ENCODE measurements around the gene SCUBE2. TPM values are rescaled to one million over a fixed set of nuclear protein-coding genes. Genes with fewer than 3 reads are reported as not detected.
A peak's percentile ranks its signal among the peaks of the same experiment; 100 is the strongest.

SCUBE2 gene
- total RNA-seq, 4 donors from 2014 or later = 0.78 to 13.1 (median 5.0) TPM

GRCh38 chr11:9046481-9046880, 44.9 kb downstream of the SCUBE2 start:
- Histone ChIP-seq H3K9me3 (no peaks in the 10 kb centered on the region), H3K36me3 (no peaks in the 10 kb centered on the region), H3K27me3 (no peaks in the 10 kb centered on the region), H3K4me3 (no peak overlapping the region), H3K27ac (peak overlapping the region in 3 of 4 donors; percentile 72 to 76 (median 74)), H3K4me1 (peaks cover 0 to 36% (median 9%) of the 10 kb centered on the region in 3 donors)
- no peak for ATAC-seq
- TF ChIP-seq POLR2A (IDR thresholded peaks at IDR 0.05) = no peak
- TF ChIP-seq, protein P1, sequence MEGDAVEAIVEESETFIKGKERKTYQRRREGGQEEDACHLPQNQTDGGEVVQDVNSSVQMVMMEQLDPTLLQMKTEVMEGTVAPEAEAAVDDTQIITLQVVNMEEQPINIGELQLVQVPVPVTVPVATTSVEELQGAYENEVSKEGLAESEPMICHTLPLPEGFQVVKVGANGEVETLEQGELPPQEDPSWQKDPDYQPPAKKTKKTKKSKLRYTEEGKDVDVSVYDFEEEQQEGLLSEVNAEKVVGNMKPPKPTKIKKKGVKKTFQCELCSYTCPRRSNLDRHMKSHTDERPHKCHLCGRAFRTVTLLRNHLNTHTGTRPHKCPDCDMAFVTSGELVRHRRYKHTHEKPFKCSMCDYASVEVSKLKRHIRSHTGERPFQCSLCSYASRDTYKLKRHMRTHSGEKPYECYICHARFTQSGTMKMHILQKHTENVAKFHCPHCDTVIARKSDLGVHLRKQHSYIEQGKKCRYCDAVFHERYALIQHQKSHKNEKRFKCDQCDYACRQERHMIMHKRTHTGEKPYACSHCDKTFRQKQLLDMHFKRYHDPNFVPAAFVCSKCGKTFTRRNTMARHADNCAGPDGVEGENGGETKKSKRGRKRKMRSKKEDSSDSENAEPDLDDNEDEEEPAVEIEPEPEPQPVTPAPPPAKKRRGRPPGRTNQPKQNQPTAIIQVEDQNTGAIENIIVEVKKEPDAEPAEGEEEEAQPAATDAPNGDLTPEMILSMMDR (IDR thresholded peaks at IDR 0.05) = no peak
- no peak for TF ChIP-seq EP300 (IDR thresholded peaks at IDR 0.05)
- TF ChIP-seq POLR2AphosphoS5 (IDR thresholded peaks at IDR 0.05) = no peak
- WGBS, 2 donors (ENCODE audit: low coverage in 1 of 2) = 46% methylated on average over 4 of the region's 4 CpGs; no CpG with 5 or more reads in 1 of the 2 donors

- Histone ChIP-seq H3K36me3 (no peaks in the 10 kb centered on the region), H3K27me3 (no peaks in the 10 kb centered on the region), H3K9me3 (no peaks in the 10 kb centered on the region), H3K4me1 (peaks cover 0 to 15% (median 7%) of the 10 kb centered on the region in 3 donors), H3K27ac (no peak overlapping the region), H3K4me3 (no peak overlapping the region)
- TF ChIP-seq, protein P1 (IDR thresholded peaks at IDR 0.05) = no peak
- no peak for TF ChIP-seq POLR2A (IDR thresholded peaks at IDR 0.05)
- TF ChIP-seq EP300 (IDR thresholded peaks at IDR 0.05) = no peak
- TF ChIP-seq POLR2AphosphoS5 (IDR thresholded peaks at IDR 0.05) = no peak
- no peak for ATAC-seq
- WGBS, 2 donors (ENCODE audit: low coverage in 1 of 2) = 88% methylated on average over 1 of the region's 1 CpG; no CpG with 5 or more reads in 1 of the 2 donors
Observed at GRCh38 chr11:9042488-9042887, 48.9 kb downstream of the SCUBE2 start.

DNA sequence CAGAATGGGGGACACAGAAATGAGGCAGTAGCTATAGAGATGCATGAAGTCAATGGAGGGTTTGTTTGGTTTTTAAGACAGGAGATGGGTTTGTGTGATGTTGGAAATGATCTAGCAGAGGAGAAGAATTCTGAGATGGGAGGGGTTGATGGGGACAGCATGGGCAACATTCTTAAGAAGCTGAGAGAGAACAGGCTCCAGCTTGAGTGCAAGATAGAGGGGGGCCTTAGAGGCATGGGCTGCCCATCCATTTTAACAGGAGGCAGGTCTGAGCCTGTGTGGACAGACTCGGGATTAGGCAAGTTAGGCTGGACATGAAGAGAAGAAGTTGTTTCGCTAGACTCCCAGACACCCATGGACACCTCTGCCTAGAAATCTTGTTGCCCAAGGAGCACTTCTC, 49.7 kb downstream of the SCUBE2 start:
- ATAC-seq = no peak
- no peak for TF ChIP-seq POLR2AphosphoS5 (IDR thresholded peaks at IDR 0.05)
- no peak for TF ChIP-seq POLR2A (IDR thresholded peaks at IDR 0.05)
- no peak for TF ChIP-seq EP300 (IDR thresholded peaks at IDR 0.05)
- TF ChIP-seq, protein P1 (IDR thresholded peaks at IDR 0.05) = no peak
- H3K36me3 ChIP-seq = no peaks in the 10 kb centered on the region
- peaks cover 0 to 8% (median 0%) of the 10 kb centered on the region in 3 donors for H3K4me1 ChIP-seq
- H3K4me3 ChIP-seq = no peak overlapping the region
- H3K27ac ChIP-seq = no peak overlapping the region
- H3K27me3 ChIP-seq = no peaks in the 10 kb centered on the region
- H3K9me3 ChIP-seq = no peaks in the 10 kb centered on the region
- WGBS, 2 donors (ENCODE audit: low coverage in 1 of 2) = 100% methylated on average over 1 of the region's 2 CpGs; no CpG with 5 or more reads in 1 of the 2 donors

DNA sequence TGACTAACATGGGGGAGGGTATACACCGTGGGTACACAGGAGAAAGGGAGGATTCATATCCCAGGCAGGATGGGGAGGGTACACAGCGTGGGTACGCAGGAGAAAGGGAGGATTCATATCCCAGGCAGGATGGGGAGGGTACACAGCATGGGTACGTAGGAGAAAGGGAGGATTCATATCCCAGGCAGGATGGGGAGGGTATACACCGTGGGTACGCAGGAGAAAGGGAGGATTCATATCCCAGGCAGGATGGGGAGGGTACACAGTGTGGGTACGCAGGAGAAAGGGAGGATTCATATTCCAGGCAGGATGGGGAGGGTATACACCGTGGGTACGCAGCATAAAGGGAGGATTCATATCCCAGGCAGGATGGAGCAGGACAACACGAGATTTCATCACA, 51.0 kb downstream of the SCUBE2 start:
- no peak for ATAC-seq
- H3K36me3 ChIP-seq = no peaks in the 10 kb centered on the region
- WGBS, 2 donors (ENCODE audit: low coverage in 1 of 2) = 88% methylated on average over 9 to 10 of the region's 10 CpGs
- no peak overlapping the region for H3K4me3 ChIP-seq
- no peaks in the 10 kb centered on the region for H3K9me3 ChIP-seq
- H3K27ac ChIP-seq = no peak overlapping the region
- no peak for TF ChIP-seq POLR2AphosphoS5 (IDR thresholded peaks at IDR 0.05)
- no peak for TF ChIP-seq POLR2A (IDR thresholded peaks at IDR 0.05)
- TF ChIP-seq, protein P1 (IDR thresholded peaks at IDR 0.05) = no peak
- TF ChIP-seq EP300 (IDR thresholded peaks at IDR 0.05) = no peak
- no peaks in the 10 kb centered on the region for H3K4me1 ChIP-seq
- H3K27me3 ChIP-seq = no peaks in the 10 kb centered on the region

DNA sequence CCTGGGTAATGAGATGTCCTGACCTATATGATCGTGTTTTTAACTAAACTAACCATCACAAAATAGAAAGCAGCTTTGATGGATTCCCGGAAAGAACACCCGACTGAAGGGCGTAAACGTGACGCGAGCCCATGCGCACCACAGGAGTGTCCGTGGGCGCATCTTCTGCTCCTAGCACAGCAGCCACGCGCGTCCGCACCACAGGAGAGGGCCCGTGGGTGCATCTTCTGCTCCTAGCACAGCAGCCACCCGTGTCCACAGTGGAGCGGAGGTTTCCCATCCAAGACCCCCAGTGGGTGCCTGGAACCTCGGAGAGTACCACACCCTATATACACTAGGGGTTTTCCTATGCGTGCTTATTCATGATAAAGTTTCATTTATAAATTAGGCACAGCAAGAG, 51.5 kb downstream of the SCUBE2 start:
- H3K36me3 ChIP-seq = no peaks in the 10 kb centered on the region
- H3K4me1 ChIP-seq = no peaks in the 10 kb centered on the region
- no peak overlapping the region for H3K4me3 ChIP-seq
- no peak for ATAC-seq
- no peaks in the 10 kb centered on the region for H3K27me3 ChIP-seq
- TF ChIP-seq EP300 (IDR thresholded peaks at IDR 0.05) = no peak
- no peak for TF ChIP-seq POLR2AphosphoS5 (IDR thresholded peaks at IDR 0.05)
- no peak for TF ChIP-seq POLR2A (IDR thresholded peaks at IDR 0.05)
- TF ChIP-seq, protein P1 (IDR thresholded peaks at IDR 0.05) = no peak
- H3K27ac ChIP-seq = no peak overlapping the region
- no peaks in the 10 kb centered on the region for H3K9me3 ChIP-seq
- 97 to 100% methylated on average over 4 to 15 of the region's 19 CpGs for WGBS, 2 donors (ENCODE audit: low coverage in 1 of 2)
